NCI-H2196 (cell line): ENCODE measurements around the gene CRABP2.

Source experiments
- DNase-seq: peaks from one replicate; lab custom pipeline; 2025; ENCODE audit not compliant: unreplicated experiment; lab: John Stamatoyannopoulos, UW

Gene CRABP2

GRCh38 chr1:156709757-156710489, 4.5 kb upstream of the CRABP2 start:
- peak; percentile 85 for DNase-seq

- no peak for DNase-seq
Observed at GRCh38 chr1:156709031-156709430, 3.6 kb upstream of the CRABP2 start.

DNA sequence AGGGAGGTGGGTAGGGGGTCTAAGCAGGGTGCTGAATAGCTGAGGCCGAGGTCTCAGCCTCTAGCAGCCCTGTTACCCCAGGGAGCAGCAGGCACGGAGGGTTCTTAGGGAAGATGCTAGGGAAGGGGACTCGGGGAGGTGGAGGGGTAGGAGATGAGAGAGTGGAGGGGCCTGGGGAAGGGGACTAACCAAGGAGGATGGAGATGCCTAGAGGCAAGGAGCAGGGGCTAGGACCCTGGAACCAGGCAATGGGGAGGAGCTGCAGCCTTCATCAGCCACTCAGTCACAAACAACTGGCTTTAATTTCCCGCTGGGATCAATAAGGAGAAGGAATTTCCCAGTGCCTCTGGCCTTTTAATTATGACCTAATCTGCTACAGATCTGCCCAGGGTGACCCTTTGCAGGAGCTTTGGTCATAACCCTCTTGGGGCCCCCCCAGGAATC, 2.9 kb upstream of the CRABP2 start:
- DNase-seq = no peak

GRCh38 chr1:156707417-156708217, 2.2 kb upstream of the CRABP2 start:
- no peak for DNase-seq

DNA sequence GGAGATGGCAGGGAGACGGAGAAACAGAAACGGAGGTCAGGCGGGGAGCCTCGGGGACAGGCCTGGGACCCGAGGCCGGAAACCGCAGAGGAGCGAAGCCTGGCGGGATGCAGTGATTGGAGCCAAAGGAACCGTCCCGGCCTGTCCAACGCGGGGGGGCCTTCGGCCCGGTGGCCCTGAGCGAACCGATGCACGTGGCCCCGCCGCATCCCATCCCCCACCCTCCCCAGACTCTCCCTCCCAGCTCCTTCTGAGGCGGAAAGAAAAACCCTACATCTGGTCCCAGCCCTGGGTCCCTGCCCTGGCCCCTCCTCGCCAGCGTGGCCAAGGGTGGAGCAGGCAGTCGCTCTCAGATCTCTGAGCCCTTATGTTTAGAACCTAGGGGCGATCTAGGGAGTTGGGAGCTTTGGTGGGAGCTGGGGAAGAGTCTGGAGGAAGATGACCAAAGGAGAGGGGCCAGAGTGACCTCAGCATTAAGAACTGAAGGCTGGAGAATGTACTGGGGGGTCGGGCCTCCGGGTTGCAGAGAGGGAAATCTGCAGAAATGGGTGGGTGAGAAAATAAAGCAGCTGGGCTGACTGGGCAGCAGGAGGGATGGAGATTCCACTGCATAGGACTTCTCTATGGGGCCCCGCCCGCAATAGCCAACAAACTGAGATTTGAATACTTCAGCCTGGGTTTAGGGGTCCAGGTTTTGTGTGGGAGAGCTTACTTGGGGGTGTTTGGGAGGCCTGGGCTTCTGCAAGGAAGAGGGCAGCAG, 1.5 kb upstream of the CRABP2 start:
- no peak for DNase-seq

- DNase-seq = peak; percentile 71
Observed at GRCh38 chr1:156705918-156706656, 704 bp upstream of the CRABP2 start.

DNA sequence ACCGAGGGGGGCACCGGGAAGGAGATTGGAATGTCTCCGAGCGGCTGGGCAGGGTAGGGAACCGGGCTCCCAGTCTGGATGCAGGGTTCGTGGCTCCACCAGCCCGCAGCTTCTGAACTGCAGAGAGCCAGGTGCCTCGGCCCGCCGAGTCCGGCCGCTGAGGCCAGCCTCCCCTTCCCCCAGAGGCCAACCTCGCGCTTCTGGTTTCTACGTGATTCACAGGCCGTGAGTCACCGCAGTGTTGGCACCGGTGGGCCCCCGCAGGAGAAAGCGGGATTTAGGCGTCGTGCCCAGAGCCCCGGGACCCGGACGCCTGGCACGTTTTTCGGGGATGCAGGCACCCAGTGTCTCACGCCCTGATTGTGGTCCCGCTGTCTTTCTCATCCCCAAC, 458 bp downstream of the CRABP2 start:
- no peak for DNase-seq

- no peak for DNase-seq
Observed at GRCh38 chr1:156704166-156704711, 1.1 kb downstream of the CRABP2 start.

DNA sequence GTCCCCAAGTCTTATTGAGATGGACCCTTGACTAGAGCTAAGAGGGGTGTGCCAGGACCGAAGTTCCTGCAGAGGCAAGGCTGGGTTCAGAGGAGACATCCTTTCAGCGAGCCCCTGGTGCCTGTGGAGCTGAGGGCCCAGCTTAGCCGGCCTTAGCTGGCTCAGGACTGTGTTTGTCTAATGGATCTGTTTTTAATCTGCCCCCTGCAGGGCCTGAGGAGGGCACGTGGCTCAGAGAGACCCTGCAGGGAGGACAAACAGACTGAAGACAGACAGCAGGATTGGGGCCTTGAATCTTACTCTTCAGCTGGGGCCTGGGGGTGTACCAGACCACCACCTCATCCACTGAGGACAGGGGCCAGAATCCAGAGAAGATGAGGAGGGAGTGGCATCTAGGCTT, 1.6 kb downstream of the CRABP2 start:
- DNase-seq = no peak

DNA sequence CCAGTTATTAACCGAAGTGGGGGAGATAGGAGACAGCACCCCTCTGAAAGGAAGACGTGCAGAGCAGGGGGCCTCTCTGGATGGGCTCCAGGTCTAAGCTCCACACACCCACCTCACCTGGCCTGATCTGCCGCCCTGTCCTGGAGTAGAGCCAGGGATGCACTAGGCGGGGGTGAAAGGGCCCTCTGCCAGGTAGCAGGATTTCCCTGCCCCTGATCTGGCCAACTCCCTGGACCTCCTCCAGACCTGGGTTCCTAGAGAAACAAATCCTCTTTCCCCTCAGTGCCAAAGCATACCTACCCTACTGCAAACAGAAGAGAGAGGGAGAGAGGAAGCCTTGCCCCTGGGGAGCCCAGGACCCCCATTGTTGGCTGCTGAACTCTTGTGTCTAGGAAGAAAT, 2.0 kb downstream of the CRABP2 start:
- peak; percentile 29 for DNase-seq

- no peak for DNase-seq
Observed at GRCh38 chr1:156700736-156701531, 4.4 kb downstream of the CRABP2 start.

DNA sequence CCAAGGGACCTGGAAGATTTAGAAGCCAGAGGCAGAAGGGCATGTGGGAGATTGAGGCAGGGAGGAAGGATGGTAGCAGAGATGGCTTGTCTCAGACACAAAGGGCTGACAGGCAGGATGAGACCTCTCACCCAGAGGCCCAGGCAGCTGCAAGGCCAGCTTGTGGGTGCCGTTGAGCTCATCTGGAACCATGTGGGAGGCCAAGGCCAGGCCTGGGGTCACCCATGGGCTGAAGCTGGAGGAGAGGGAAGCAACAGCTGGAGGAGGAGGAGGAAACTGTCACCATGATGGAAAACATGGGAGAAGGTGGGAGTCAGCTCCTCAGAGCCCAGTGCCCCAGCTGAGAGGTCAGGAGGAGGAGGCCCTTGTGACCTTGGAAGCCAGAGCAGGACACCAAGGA, 6.4 kb downstream of the CRABP2 start:
- DNase-seq = no peak

DNA sequence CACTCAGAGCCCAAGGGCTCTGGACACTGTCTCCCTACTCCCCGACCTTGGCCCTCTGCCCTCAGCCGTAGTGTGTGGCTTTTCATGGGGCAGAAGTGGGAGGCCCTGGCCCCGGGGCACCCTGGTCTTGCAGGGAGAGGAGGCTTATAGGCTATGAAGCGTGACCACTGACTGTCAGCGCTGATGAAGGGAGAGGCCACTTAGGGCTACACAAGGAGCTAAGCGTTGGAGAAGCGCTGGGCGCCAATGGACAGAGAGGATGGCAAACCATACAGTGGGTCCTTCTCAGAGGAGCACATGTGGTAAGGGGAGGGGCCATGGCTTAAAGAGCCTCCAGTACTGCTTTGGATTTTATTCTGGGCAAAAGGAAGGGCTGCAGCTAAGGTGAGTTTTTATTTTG, 7.9 kb downstream of the CRABP2 start:
- DNase-seq = no peak

GRCh38 chr1:156696755-156697154, 8.6 kb downstream of the CRABP2 start:
- DNase-seq = no peak

DNA sequence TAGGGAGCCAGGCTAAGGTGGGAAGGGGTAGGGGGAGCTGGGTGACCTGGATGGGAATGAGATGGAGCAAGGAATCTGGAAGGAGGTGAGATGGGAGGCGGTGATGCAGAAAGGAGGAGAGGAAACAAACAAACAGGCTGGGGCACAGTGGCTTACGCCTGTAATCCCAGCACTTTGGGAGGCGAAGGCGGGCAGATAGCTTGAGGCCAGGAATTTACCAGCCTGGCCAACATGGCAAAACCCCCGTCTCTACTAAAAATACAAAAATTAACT, 10.8 kb downstream of the CRABP2 start:
- DNase-seq = no peak

DNA sequence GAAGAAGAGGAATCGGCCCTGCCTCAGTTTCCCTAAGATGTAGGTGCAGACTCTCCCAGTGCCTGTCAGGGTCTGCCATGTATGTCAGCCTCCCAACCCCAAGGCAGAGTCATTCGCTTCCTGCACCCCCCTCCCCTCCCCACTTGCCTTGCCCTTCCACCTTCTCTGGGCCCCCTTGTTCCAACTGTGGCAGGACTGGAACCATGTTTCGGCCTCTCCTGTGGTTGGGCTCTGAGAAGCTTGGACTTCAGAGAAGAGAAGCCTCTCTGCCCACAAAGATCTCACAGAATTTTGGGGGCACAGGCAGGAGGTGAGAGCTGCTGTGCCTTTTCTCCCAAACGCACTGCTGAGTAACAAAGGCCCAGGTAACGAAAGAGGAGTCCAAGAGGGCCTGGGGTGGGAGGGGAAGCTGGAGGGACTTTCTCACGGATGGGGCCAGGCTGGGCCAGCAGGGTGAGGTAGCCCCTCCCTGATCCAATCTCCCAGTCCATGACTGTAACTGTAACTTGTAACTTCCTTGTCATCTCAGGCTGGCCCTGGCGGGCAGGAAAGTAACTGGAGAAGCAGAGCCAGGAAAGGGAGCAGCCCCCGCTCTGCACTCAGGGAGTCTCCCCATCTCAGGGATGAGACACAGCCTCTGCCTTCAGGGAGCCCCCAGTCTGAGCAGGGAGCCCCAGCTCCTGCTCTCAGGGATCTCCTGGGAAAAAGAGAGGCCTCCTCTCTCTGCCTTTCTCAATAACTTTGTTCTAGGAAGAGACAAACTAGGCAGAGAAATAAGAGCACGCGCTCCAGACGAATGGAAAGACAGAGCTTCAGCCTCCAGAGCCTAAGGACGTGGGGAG, 11.3 kb downstream of the CRABP2 start:
- DNase-seq = peak; percentile 31

GRCh38 chr1:156692925-156693847, 12.2 kb downstream of the CRABP2 start:
- DNase-seq = peak; percentile 48

GRCh38 chr1:156692441-156692924, 12.9 kb downstream of the CRABP2 start:
- DNase-seq = no peak
